HG02642 (cell line): ENCODE measurements around the gene BMP7.
"Not testable (repeated sequence)": the region's sequence is repeated elsewhere in the genome, so short reads cannot be mapped to it uniquely, and the experiment has no call there.

Experiments used
- ATAC-seq: cut with Tn5 transposase; IDR thresholded peaks from one replicate; pipeline ENCODE4 v1.9.1; 2021; ENCODE audit warnings: mild to moderate bottlenecking; ENCODE audit not compliant: unreplicated experiment, poor library complexity

Gene BMP7

GRCh38 chr20:57159945-57160610, 106.4 kb downstream of the BMP7 start:
- ATAC-seq: no peak

- ATAC-seq: no peak
These were observed 107.1 kb downstream of the BMP7 start for GRCh38 chr20:57159193-57159851.

GRCh38 chr20:57158474-57158873, 108.0 kb downstream of the BMP7 start:
- ATAC-seq: no peak

DNA sequence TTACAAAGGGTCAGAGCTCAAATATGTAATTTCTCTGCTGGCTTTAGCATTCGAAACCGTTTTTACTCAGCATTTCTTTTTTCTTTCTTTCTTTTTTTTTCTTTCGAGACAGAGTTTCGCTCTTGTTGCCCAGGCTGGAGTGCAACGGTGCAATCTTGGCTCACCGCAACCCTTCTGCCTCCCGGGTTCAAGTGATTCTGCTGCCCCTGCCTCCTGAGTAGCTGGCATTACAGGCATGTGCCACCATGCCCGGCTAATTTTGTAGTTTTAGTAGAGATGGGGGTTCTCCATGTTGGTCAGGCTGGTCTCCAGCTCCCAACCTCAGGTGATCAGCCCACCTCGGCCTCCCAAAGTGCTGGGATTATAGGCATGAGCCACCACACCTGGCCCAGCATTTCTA, 108.7 kb downstream of the BMP7 start:
- ATAC-seq: not testable (repeated sequence)

DNA sequence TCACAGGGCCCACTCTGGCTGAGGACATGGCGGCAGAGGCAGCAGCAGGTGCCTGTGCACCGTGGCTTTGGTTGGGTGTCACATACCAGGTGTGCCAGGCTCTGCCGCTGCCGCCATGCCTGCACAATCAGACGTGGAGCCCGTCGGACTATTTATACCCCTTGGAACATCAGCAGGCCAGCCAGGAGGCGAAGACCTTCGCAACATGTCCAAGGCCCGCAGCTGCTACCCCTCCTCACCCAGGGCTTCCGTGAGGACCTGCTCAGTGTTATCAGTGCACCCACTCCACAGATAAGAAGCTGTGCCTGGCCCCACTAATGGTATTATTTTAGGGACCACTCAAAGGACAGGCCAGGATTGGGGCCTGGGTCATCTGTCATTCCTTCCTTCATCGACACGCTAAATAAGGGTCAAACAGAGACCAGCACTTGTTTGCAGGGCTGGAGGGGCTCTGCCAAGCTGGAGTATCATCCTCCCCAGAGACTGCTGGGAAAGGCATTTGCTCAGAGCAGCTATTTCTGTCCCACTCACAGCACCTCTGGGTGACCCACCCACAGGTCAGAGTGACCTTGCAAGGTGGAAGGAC, 109.2 kb downstream of the BMP7 start:
- ATAC-seq: no peak

DNA sequence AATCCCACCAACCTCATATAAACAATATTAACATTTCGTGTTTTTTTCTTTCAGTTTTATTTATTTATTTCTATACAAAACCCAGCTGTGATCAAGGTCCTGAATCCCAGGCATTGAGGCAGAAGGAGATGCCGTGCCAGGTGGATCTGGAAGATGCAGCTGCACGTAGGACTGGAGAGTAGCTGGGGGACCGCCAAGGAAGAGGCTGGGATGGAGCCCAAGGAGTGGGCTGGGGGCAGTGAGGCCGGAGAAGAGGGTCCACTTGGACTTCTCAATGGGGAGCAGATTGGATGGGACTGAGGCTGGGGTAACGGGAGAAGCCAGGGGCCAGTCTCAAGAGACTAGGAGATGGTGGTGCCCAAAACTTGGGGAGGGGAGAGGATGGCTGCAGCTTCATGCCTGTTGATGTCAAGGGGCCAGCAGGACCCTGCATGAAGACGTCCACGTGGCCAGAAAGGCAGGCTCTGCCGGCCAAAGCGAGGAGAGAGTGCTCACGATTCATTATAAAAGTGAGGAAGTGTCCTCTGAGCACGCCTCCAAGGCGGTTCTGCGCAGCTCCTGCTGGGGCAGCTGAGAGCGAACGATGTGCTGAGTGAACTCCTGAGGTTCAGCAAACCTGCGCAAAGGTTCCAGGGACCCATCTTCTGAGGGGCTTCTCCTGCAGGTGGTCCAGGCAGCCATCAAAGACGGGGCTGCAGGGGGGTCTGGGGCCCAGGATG, 110.3 kb downstream of the BMP7 start:
- no peak for ATAC-seq

DNA sequence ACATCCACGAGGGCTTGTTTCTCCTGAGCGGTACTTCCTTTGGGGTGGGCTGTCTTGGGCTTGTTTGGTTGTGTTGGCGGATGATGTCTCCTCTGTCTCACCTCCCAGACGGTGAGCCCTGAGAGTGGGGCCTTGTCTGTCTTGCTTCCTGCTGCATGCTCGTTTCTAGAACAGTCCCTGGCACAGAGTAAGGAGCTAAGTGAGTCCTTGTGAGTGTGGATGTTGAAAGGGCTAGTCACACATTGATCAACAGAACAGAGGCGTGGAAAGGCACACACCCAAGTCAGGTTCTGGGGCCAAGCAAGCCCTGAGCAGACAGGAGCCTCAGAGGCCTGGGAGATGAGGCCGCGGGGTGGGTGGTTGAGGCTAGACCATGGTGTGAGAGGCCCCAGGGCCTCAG, 111.0 kb downstream of the BMP7 start:
- ATAC-seq: no peak

DNA sequence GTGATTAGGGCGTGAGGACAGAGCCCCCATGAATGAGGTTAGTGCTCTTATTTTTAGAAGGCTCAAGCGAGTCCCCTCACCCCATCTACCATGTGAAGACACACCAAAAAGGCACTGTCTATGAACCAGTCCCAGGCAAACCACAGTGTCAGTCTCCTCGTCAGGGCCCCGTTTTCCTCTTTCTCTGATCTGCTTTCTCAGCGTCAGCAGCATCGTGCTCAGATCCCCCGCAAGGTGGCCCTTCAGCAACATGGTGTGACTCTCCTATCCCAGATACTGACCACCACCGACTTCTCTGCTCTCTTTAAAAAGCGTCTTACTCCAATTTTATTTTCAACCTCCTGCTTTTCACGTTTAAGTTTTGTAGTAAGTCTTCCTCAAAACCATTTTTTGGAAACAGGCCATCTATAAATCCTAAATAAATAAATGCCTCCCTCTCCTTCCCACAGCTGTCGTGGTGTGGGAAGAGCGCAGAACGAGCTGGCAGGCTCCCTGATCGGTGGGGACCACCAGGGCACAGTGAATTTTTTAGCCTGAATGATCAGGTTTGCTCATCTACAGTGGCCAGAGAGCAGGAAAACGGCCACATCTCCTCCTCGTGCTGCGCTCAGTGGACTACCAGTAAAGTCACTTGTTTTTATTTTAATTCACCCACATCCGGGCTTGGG, 113.1 kb downstream of the BMP7 start:
- no peak for ATAC-seq

- ATAC-seq: no peak
These were observed 113.9 kb downstream of the BMP7 start for GRCh38 chr20:57152557-57152956.

- ATAC-seq: no peak
These were observed 115.9 kb downstream of the BMP7 start for GRCh38 chr20:57150559-57150958.

DNA sequence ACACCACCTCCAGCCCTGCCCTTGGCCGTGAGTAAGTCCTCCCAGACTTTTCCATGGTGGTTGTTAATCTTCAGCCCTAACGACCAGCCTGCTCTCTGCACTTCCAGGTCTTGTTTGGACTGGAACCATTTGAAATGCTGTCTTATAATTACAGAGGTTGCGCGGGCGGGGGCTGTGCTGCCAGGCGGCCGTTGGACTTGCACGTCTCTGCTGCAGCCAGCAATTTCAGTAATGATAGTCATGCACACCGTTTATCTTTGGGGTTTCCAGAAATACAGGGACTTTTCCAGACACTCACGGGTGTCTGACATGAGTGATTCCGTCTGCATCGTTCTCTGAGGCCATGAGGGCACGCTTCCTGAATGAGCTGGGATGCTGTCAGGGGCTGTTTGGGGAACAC, 118.2 kb downstream of the BMP7 start:
- ATAC-seq: no peak

- no peak for ATAC-seq
These were observed 119.3 kb downstream of the BMP7 start for GRCh38 chr20:57147185-57147584.

- no peak for ATAC-seq
These were observed 120.3 kb downstream of the BMP7 start for GRCh38 chr20:57146155-57146554.

DNA sequence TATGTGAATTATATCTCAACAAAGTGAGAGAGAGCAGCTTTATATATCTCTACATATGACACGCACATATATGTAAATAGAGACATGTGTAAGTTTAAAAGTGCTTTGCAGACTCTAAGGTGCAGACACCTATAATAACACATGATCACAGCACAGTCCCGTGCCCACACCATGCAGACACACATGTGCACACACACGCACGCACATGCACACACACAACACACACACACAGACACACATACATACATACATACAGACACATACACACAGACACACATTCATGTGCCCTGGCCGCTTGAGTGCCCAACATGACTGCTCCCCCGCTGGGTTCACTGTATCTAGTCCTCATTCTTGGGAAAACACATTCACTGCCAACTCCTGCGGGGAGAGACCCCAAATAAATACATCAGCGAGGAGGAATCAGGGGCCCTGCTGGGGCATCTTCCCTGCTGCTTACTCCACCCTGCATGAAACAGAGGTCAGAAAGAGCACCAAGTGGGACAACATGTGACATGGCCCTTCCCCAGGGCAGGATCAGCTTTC, 121.3 kb downstream of the BMP7 start:
- no peak for ATAC-seq

DNA sequence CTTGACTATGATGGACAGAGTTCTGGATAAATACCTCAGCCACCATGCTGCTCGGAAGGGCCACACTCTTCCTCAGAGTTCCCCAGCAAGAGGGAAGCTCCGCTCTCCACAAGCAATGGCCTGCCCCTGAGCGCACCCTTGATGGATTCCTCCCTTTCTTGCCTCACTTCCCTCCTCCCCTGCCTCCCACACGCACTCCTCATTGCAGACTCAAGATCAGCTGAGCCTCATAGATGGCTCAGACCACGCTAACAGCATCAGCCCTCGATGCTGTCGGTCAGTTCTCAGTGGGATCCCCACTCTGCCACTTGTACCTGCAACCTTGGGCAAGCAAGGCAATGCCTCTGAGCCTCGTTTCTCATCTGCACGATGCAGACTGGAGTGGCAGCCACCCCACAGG, 123.3 kb downstream of the BMP7 start:
- no peak for ATAC-seq

DNA sequence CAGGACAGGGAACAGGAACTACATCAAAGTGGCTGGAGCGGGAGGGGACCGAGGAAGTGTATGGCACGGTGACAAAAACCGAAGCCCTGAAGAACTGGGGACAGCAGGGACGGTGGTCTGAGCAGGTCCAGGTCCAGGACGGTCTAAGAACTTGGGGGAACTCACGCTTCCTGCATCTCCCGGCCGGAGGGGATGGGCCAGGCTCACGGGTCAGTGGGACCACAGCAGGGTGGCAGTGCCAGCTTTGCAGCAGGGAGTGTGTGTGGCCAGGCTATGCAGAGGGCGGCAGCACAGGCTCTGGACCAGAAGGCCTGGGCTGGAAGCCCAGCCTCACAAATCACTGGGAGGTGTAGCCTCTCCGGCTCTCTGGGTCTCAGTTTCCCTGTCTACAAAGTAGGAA, 123.8 kb downstream of the BMP7 start:
- ATAC-seq: no peak

- ATAC-seq: no peak
These were observed 124.9 kb downstream of the BMP7 start for GRCh38 chr20:57141492-57141891.

DNA sequence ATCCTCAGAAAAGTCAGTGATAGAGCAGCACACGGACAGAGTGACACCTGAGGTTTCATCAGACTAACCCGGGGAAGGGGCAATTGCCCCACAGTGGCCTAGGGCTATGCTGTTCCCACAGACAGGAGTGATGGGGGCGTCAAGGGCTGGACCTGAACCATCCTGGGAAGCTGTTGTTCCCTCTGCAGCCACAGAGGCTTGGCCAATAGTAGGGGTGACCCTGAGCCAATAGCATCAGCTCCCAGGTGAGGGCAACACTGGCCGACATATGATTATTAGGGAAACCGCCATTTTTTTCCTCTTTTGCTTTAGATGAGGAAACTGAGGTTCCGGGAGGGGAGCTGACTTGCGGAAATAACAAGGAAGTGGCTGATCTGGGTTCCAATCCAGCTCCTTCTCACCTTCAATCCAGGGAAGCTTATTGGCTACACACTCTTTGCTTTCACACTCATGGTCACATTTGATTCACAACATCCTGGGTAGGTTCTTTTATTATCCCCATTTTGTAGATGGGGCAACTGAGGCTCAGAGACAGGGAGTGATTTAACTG, 126.0 kb downstream of the BMP7 start:
- ATAC-seq: no peak

DNA sequence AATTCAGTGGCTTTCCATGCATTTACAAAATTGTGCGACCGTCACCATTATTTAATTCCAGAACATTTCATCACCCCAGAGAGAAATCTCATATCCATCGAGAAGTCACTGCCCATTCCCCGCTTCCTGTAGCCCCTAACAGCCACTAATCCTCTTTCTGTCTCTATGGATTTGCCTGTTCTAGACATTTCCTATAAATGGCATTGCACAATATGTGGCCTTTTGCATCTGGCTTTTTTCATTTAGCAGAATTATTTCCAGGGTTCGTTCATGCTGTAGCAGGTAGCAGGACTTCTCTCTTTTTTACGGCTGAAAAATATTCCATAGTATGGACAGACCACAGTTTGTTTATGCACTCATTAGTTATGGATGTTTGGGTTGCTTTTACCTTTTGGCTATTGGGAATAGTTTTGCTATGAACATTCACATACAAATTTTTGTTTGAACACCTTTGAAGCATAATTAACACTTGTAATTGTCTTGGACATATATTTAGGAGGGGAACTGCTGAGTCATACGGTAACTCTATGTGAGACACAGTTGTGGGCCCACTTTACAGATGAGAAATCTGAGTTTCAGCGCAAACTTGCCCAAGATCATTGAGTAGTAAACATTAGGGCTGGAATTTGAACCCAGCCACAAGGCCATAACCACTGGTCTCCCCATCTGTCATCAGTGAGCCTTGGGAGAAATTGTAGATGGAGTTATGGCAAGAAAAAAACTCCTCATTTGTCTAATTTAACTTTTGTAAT, 126.9 kb downstream of the BMP7 start:
- no peak for ATAC-seq
